ENCODE data around the gene MTO1. TPM values are rescaled to one million over a fixed set of nuclear protein-coding genes. Genes with fewer than 3 reads are reported as not detected.
"Not testable (repeated sequence)": the region's sequence is repeated elsewhere in the genome, so short reads cannot be mapped to it uniquely, and the experiment has no call there.

Gene MTO1
- total RNA-seq, 2 experiments from 2014 or later: 47.9 to 48.0 TPM

DNA sequence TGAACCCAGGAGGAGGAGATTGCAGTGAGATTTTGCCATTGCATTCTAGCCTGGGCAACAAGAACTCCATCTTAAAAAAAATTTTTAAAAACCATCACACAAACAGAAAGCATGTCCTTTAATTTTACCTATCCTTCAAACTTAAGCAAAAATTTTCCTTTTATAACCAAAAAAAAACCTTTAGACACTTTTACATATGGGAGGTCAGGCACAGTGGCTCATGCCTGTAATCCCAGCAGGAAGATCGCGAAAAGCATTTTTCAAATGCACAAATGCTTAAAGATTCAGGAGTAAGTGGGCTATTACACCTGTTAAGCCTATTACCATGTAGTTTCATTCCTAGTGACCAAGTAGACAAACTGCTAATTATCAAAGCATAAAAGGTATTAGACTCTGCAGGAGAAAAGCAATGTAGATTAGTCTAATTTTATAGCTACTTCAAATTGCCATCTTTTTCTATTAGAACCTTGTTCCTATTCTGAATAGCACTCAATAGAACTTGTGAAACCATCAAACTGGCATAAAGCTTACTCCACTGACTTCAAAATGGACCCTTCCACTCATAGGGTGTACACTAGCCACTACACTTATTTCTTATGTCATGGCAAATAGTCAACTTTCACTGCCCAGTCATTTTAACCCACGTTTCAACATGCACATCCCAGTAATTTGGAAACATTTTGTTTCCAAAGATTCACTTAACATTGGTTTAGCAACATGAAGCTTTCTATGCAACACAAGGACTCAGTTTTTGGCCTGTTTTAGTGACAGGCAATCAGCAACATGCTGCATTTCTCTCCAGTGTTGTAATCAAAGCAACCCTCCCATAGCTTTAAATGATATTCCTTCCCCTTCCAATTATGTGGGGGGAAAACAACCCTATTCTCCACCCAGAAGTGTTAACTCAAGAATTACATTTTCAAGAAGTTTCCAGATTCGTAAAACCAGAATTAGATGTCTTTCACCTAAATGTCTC is 55.3 kb downstream of the MTO1 start:
- Histone ChIP-seq H3K4me1 (ENCODE audit: insufficient read depth, low read length) (peaks cover 51% of the 10 kb centered on the region), H3K4me3 (ENCODE audit: low read length) (no peak overlapping the region), H3K27ac (ENCODE audit: low read depth in 1 of 2, low read length in 2 of 2) (peak overlapping the region in 1 of 2 donors; percentile 23), H3K27me3 (ENCODE audit: control insufficient read depth in 1 of 2, insufficient read depth in 2 of 2, low read length in 2 of 2) (no peaks in the 10 kb centered on the region), H3K36me3 (ENCODE audit: insufficient read depth, low read length) (peaks cover 54% of the 10 kb centered on the region), H3K9me3 (ENCODE audit: control insufficient read depth in 1 of 2, insufficient read depth in 1 of 2, low read length in 2 of 2) (no peaks in the 10 kb centered on the region)
- intact Hi-C loops (cut with DNase I, micrococcal nuclease): loop anchor here (5.0 kb wide), 2 partner anchors 55 to 215 kb away; partner anchors contain the start of gene MTO1 (in 1 of the 2)
- DNase-seq (peak in 2 of 14 experiments; percentile 30 to 32), ATAC-seq (ENCODE audit: poor library complexity) (no peak)
- ChIA-PET CTCF (interaction anchor here (1.0 to 1.1 kb wide), 2 partner anchors 55 to 136 kb away, joined by 3 to 4 read pairs; partner anchors contain the start of gene MTO1), POLR2A (interaction anchor here (0.6 to 6.9 kb wide), 10 partner anchors 8 to 138 kb away, joined by 3 to 89 read pairs (median 4); partner anchors contain the start of genes MTO1 and SLC17A5)
- Mint-ChIP-seq H3K4me1 (ENCODE audit: low read depth) (peaks cover 69% of the 10 kb centered on the region), H3K27me3 (no peaks in the 10 kb centered on the region), H3K27ac (peak overlapping the region; percentile 87), H3K36me3 (ENCODE audit: low read depth) (peaks cover 81% of the 10 kb centered on the region), H3K9me3 (no peaks in the 10 kb centered on the region), H3K4me3 (peak overlapping the region; percentile 81)
- TF ChIP-seq, protein P1, sequence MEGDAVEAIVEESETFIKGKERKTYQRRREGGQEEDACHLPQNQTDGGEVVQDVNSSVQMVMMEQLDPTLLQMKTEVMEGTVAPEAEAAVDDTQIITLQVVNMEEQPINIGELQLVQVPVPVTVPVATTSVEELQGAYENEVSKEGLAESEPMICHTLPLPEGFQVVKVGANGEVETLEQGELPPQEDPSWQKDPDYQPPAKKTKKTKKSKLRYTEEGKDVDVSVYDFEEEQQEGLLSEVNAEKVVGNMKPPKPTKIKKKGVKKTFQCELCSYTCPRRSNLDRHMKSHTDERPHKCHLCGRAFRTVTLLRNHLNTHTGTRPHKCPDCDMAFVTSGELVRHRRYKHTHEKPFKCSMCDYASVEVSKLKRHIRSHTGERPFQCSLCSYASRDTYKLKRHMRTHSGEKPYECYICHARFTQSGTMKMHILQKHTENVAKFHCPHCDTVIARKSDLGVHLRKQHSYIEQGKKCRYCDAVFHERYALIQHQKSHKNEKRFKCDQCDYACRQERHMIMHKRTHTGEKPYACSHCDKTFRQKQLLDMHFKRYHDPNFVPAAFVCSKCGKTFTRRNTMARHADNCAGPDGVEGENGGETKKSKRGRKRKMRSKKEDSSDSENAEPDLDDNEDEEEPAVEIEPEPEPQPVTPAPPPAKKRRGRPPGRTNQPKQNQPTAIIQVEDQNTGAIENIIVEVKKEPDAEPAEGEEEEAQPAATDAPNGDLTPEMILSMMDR (IDR thresholded peaks at IDR 0.05): no peak

DNA sequence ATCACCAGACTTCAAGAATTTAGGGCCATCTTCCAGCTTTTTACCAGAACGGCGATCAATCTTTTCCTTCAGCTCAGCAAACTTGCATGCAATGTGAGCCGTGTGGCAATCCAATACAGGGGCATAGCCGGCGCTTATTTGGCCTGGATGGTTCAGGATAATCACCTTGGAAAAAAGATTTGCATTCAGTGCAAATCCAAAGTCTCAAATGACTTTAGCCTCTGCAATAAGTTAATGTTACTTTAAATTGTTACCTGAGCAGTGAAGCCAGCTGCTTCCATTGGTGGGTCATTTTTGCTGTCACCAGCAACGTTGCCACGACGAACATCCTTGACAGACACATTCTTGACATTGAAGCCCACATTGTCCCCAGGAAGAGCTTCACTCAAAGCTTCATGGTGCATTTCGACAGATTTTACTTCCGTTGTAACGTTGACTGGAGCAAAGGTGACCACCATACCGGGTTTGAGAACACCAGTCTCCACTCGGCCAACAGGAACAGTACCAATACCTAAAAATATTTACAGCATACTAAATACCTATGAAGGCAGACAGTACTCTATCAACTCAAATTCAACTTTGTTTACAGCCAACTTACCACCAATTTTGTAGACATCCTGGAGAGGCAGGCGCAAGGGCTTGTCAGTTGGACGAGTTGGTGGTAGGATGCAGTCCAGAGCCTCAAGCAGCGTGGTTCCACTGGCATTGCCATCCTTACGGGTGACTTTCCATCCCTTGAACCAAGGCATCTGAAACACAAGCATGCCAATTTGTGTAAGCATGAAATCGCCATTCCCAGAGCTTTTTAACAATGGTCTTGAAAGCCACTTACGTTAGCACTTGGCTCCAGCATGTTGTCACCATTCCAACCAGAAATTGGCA is 56.8 kb downstream of the MTO1 start:
- DNase-seq: peak in 2 of 14 experiments; percentile 13 to 21
- POLR2A ChIA-PET: interaction anchor here (0.7 to 7.0 kb wide), 6 partner anchors 57 to 135 kb away, joined by 4 to 140 read pairs (median 5); partner anchors contain the start of genes MTO1 and SLC17A5
- H3K9me3 Mint-ChIP-seq; CTCF ChIA-PET; H3K9me3 ChIP-seq (ENCODE audit: control insufficient read depth in 1 of 2, insufficient read depth in 1 of 2, low read length in 2 of 2); ATAC-seq (ENCODE audit: poor library complexity); H3K27me3 ChIP-seq (ENCODE audit: control insufficient read depth in 1 of 2, insufficient read depth in 2 of 2, low read length in 2 of 2); H3K27me3 Mint-ChIP-seq: not testable (repeated sequence)
- H3K27ac Mint-ChIP-seq: peak overlapping the region; percentile 97
- peaks cover 54% of the 10 kb centered on the region for H3K36me3 ChIP-seq (ENCODE audit: insufficient read depth, low read length)
- peaks cover 67% of the 10 kb centered on the region for H3K4me1 ChIP-seq (ENCODE audit: insufficient read depth, low read length)
- H3K36me3 Mint-ChIP-seq (ENCODE audit: low read depth): peaks cover 76% of the 10 kb centered on the region
- peak overlapping the region; percentile 90 for H3K4me3 ChIP-seq (ENCODE audit: low read length)
- intact Hi-C loops (cut with DNase I, micrococcal nuclease): loop anchor here (5.0 kb wide), 2 partner anchors 56 to 214 kb away; partner anchors contain the start of gene MTO1 (in 1 of the 2)
- peak overlapping the region; percentile 94 for H3K4me3 Mint-ChIP-seq
- H3K4me1 Mint-ChIP-seq (ENCODE audit: low read depth): peaks cover 79% of the 10 kb centered on the region
- peak overlapping the region in 1 of 2 donors; percentile 98 for H3K27ac ChIP-seq (ENCODE audit: low read depth in 1 of 2, low read length in 2 of 2)

DNA sequence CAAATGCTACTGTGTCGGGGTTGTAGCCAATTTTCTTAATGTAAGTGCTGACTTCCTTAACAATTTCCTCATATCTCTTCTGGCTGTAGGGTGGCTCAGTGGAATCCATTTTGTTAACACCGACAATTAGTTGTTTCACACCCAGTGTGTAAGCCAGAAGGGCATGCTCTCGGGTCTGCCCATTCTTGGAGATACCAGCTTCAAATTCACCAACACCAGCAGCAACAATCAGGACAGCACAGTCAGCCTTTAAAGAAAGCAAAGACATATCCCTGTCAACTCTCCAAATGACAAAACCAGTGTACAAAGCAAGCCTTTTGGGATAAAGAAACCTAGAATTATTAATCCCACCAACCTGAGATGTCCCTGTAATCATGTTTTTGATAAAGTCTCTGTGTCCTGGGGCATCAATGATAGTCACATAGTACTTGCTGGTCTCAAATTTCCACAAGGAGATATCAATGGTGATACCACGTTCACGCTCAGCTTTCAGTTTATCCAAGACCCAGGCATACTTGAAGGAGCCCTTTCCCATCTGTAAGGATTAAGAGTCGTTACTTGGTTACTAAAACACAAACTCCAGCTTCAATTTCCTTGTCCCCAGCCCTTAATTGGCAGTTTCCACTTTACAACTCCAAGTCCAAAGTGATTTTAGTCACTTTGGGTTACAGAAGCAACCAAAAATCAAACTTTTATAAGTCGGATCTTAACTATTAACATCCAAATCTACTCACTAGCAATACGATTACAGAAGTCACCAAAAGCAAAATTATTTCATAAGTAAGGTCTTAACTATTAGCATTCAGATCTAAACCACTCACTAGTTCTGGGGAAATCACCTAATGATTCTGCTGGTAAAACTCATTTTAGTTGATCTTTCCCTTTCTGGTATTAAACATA is 57.7 kb downstream of the MTO1 start:
- ChIA-PET POLR2A (interaction anchor here (0.8 to 7.0 kb wide), 18 partner anchors 10 to 194 kb away, joined by 3 to 140 read pairs (median 9); partner anchors contain the start of genes DDX43, MTO1 and SLC17A5), CTCF (interaction anchor here (1.1 to 1.4 kb wide), 2 partner anchors 61 to 133 kb away, joined by 4 to 5 read pairs; no protein-coding TSS in a partner anchor)
- not testable (repeated sequence) for H3K9me3 Mint-ChIP-seq; ATAC-seq (ENCODE audit: poor library complexity); H3K27me3 Mint-ChIP-seq; H3K27me3 ChIP-seq (ENCODE audit: control insufficient read depth in 1 of 2, insufficient read depth in 2 of 2, low read length in 2 of 2); H3K9me3 ChIP-seq (ENCODE audit: control insufficient read depth in 1 of 2, insufficient read depth in 1 of 2, low read length in 2 of 2)
- Mint-ChIP-seq H3K36me3 (ENCODE audit: low read depth) (peaks cover 78% of the 10 kb centered on the region), H3K4me3 (peak overlapping the region; percentile 94), H3K4me1 (ENCODE audit: low read depth) (peaks cover 83% of the 10 kb centered on the region), H3K27ac (peak overlapping the region; percentile 97)
- peak overlapping the region; percentile 90 for H3K4me3 ChIP-seq (ENCODE audit: low read length)
- peaks cover 71% of the 10 kb centered on the region for H3K4me1 ChIP-seq (ENCODE audit: insufficient read depth, low read length)
- H3K36me3 ChIP-seq (ENCODE audit: insufficient read depth, low read length): peaks cover 54% of the 10 kb centered on the region
- DNase-seq: peak in 3 of 14 experiments; percentile 31 to 61 (median 60)
- peak overlapping the region; percentile 98 to 99 for H3K27ac ChIP-seq (ENCODE audit: low read depth in 1 of 2, low read length in 2 of 2)
- intact Hi-C loops (cut with DNase I, micrococcal nuclease): loop anchor here (5.0 kb wide), 2 partner anchors 57 to 213 kb away; partner anchors contain the start of gene MTO1 (in 1 of the 2)
